ENCODE data around the gene C4orf51.

C4orf51 gene

GRCh38 chr4:145663194-145663593 lies 16.8 kb upstream of the C4orf51 start:
- Histone ChIP-seq H3K27me3 (ENCODE audit: insufficient read depth, poor library complexity, severe bottlenecking) (no peaks in the 10 kb centered on the region), H3K4me3 (replicated peaks; ENCODE audit: insufficient read depth, low read length) (no peak overlapping the region), H3K27ac (replicated peaks) (no peak overlapping the region)
- no peak for DNase-seq (ENCODE audit: low read depth in 1 of 2, low spot score in 1 of 2)
- no peak for TF ChIP-seq POLR2AphosphoS5 (IDR thresholded peaks at IDR 0.05; ENCODE audit: low read depth)
- no peak for TF ChIP-seq SPI1 (IDR thresholded peaks at IDR 0.05; ENCODE audit: borderline replicate concordance, low read depth)
- TF ChIP-seq, protein P1, sequence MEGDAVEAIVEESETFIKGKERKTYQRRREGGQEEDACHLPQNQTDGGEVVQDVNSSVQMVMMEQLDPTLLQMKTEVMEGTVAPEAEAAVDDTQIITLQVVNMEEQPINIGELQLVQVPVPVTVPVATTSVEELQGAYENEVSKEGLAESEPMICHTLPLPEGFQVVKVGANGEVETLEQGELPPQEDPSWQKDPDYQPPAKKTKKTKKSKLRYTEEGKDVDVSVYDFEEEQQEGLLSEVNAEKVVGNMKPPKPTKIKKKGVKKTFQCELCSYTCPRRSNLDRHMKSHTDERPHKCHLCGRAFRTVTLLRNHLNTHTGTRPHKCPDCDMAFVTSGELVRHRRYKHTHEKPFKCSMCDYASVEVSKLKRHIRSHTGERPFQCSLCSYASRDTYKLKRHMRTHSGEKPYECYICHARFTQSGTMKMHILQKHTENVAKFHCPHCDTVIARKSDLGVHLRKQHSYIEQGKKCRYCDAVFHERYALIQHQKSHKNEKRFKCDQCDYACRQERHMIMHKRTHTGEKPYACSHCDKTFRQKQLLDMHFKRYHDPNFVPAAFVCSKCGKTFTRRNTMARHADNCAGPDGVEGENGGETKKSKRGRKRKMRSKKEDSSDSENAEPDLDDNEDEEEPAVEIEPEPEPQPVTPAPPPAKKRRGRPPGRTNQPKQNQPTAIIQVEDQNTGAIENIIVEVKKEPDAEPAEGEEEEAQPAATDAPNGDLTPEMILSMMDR (IDR thresholded peaks at IDR 0.05; ENCODE audit: insufficient read depth, low read length): no peak
- TF ChIP-seq REST (IDR thresholded peaks at IDR 0.05; ENCODE audit: insufficient replicate concordance, low read depth): no peak
- no peak for TF ChIP-seq GABPA (IDR thresholded peaks at IDR 0.05; ENCODE audit: low read depth)

DNA sequence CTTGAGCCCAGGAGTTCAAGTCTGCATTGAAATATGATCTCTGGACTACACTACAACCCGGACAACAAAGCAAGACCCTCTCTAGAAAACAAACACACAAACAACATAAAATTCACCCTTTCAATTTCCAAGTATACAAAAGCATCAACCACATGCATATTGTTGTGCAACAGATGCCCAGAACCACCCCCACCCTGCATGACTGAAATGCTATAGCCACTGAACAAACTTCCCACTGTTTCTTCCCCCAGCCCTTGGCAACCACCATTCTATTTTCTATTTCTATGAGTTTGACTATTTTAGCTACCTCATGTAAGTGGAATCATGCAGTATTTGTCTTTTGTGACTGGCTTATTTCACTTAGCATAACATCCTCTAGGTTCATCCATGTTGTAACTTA lies 14.2 kb upstream of the C4orf51 start:
- DNase-seq (ENCODE audit: low read depth in 1 of 2, low spot score in 1 of 2): no peak

GRCh38 chr4:145670422-145670821 lies 9.5 kb upstream of the C4orf51 start:
- TF ChIP-seq REST (IDR thresholded peaks at IDR 0.05; ENCODE audit: insufficient replicate concordance, low read depth) (no peak), POLR2AphosphoS5 (IDR thresholded peaks at IDR 0.05; ENCODE audit: low read depth) (no peak), GABPA (IDR thresholded peaks at IDR 0.05; ENCODE audit: low read depth) (no peak), SPI1 (IDR thresholded peaks at IDR 0.05; ENCODE audit: borderline replicate concordance, low read depth) (no peak)
- TF ChIP-seq, protein P1 (IDR thresholded peaks at IDR 0.05; ENCODE audit: insufficient read depth, low read length): no peak
- Histone ChIP-seq H3K4me3 (replicated peaks; ENCODE audit: insufficient read depth, low read length) (no peak overlapping the region), H3K27me3 (ENCODE audit: insufficient read depth, poor library complexity, severe bottlenecking) (no peaks in the 10 kb centered on the region), H3K27ac (replicated peaks) (no peak overlapping the region)
- no peak for DNase-seq (ENCODE audit: low read depth in 1 of 2, low spot score in 1 of 2)

More for the DNA sequence above, 14.2 kb upstream of the C4orf51 start:
- TF ChIP-seq SPI1 (IDR thresholded peaks at IDR 0.05; ENCODE audit: borderline replicate concordance, low read depth): no peak
- no peak for TF ChIP-seq GABPA (IDR thresholded peaks at IDR 0.05; ENCODE audit: low read depth)
- TF ChIP-seq REST (IDR thresholded peaks at IDR 0.05; ENCODE audit: insufficient replicate concordance, low read depth): no peak
- TF ChIP-seq, protein P1 (IDR thresholded peaks at IDR 0.05; ENCODE audit: insufficient read depth, low read length): no peak
- no peak for TF ChIP-seq POLR2AphosphoS5 (IDR thresholded peaks at IDR 0.05; ENCODE audit: low read depth)
- H3K27me3 ChIP-seq (ENCODE audit: insufficient read depth, poor library complexity, severe bottlenecking): no peaks in the 10 kb centered on the region
- no peak overlapping the region for H3K27ac ChIP-seq (replicated peaks)
- H3K4me3 ChIP-seq (replicated peaks; ENCODE audit: insufficient read depth, low read length): no peak overlapping the region
